Stimulated activated CD4-positive, alpha-beta T cell treated with anti-CD3 and anti-CD28 coated beads, TNF-alpha, amount 100 ng/mL, for 24 hours (primary cell): ENCODE results near the gene TBC1D20.
"Not testable (repeated sequence)": the region's sequence is repeated elsewhere in the genome, so short reads cannot be mapped to it uniquely, and the experiment has no call there.

Source experiments
- DNase-seq, 3 experiments: peaks; one replicate each; pipeline ENCODE4 v3.0.0-alpha.2; 2020; ENCODE audit warnings: low read depth in 3 of 3

TBC1D20 gene

GRCh38 chr20:401682-402495 is 60.4 kb downstream of the TBC1D20 start:
- DNase-seq: no peak

- no peak for DNase-seq
Observed at GRCh38 chr20:400454-401275, 61.7 kb downstream of the TBC1D20 start.

GRCh38 chr20:400128-400453 is 62.2 kb downstream of the TBC1D20 start:
- no peak for DNase-seq

- no peak for DNase-seq
Observed at GRCh38 chr20:399182-399707, 63.1 kb downstream of the TBC1D20 start.

- no peak for DNase-seq
Observed at GRCh38 chr20:397432-398237, 64.7 kb downstream of the TBC1D20 start.

- DNase-seq: no peak
Observed at GRCh38 chr20:396619-397431, 65.5 kb downstream of the TBC1D20 start.

GRCh38 chr20:396252-396618 is 66.1 kb downstream of the TBC1D20 start:
- DNase-seq: no peak

GRCh38 chr20:393296-393695 is 69.0 kb downstream of the TBC1D20 start:
- not testable (repeated sequence) for DNase-seq

GRCh38 chr20:391041-391711 is 71.2 kb downstream of the TBC1D20 start:
- DNase-seq: no peak

- DNase-seq: no peak
Observed at GRCh38 chr20:389220-389619, 73.1 kb downstream of the TBC1D20 start.

GRCh38 chr20:388034-388994 is 74.0 kb downstream of the TBC1D20 start:
- DNase-seq: no peak

- DNase-seq: no peak
Observed at GRCh38 chr20:387520-387919, 74.8 kb downstream of the TBC1D20 start.

- not testable (repeated sequence) for DNase-seq
Observed at GRCh38 chr20:386634-387033, 75.7 kb downstream of the TBC1D20 start.
